GM21360 (cell line): Measurements from ENCODE around the gene ASIC3.

Experiments used
- ATAC-seq: cut with Tn5 transposase; IDR thresholded peaks from one replicate; pipeline ENCODE4 v1.9.1; 2021; ENCODE audit warnings: mild to moderate bottlenecking, moderate library complexity; ENCODE audit not compliant: unreplicated experiment

ASIC3 gene

DNA sequence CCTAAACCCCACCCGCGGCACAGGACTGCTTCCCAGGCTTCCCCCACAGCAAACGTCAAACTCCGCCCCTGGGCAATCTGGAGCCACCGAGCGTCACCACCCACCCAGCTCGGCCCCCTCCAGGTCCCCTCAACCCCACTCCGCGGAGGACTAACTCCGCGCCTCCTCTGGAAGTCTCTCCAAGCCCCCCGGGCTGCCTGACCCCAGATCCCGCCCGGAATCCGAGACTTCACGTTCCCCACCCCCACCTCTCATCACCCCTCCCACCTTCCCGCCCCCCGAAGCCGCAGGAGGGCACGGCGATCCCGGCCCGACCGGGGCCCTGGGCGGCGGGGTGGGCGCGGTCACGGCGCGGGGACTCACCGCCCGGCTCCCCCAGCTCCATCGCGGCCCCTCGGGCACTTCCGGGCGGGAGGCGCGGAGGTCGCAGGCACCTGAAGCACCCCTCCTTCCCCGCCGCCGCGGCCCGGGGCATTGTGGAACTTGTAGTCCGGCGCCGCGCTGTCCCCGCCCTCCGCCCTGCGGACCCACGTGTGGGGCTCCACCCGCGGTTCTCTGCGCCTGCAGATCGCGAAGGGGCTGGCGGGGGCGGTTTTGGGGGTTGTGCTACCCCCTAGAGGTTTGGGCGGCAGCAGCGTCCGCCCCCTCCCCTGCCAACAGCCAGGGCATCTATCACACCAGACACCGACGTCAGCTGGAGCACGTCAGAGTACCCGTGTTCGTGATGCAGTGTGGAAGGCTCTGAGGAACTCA is 34.9 kb downstream of the ASIC3 start, which contains the start of gene TMUB1:
Gene TMUB1 (minus strand): TSS at position 423 of the 753 bp plus-strand sequence. CDS start 930 bp downstream, outside the sequence.
- peak; percentile 40 for ATAC-seq

DNA sequence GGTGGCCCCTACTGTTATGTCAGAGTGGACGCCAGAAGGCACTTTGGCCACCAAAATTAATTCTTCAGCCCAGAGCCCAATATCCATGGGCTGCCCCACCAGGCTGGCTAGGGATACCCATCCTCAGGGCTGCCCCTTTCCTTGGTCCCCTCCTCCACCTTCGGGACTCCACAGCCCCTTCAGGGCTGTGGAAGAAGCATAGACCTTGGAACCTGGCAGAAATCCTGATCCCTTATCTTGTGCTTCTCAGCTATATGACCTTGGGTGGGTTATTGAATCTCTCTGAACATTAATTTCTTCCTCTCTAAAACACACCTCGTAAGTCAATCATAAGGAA is 35.5 kb downstream of the ASIC3 start:
- ATAC-seq: no peak

DNA sequence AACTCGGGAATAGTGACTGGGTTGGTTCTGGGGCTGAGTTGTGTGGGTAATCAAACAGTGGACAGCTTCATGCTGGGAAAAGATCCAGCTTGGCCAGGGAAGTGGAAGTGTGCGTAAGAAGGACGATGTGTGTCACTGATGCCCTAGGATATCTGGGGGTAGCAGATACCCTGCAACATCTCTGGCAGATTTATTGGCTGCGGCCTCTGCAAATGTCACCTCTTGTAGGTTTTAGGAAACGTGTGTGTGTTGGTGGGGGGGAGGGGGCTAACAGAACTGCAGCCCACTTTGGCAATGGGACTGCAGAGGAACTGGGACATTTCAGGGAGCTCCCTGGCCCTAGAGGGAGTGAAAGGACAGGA is 37.0 kb downstream of the ASIC3 start:
- ATAC-seq: no peak

DNA sequence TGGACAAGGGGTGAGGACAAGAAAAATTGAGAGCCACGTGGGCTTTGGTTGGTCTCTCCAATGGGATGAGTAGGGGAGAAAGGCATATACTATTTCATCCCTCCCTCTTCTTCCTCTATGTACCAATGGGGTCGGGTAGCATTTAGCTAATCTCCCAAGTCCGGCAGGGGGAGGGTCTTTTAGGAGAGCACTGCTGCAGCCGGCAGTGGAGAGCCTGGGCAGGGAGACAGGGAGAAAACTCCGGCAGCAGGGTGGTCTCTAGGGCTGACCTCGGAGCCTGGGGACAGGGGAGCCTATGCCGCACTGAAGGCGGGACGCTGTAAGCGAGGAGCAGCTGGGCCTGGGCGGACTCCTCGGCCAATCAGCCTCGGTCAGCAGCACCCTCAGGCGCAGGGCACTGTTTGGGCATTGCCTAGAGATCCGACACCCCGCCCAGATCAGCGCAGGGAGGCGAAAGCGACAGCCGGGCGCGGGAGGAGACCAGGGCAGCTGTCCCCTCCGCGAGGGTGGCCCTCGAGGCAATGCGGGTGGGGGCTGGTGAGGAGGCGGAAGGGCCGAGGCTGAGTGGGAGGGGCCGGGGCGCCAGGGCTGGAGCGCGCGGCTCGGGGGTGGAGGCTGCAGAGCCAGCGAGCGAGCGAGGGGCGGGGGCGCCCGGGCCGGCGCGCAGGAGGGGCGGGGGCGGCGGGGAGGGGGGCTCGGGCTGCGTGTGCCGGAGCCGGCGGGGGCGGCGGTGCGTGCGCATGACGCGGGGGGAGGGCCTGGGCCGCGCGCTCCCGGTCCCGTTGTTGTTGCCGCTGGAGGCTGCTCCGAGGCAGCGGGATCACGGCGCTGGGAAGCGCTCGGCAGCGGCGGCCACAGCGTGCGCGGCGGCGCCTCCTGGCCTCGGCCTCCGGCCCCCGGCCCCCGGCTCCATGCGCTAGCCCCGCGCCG is 37.6 kb downstream of the ASIC3 start, which contains the start of gene AGAP3:
Gene AGAP3 (plus strand): TSS at position 785 of the 930 bp plus-strand sequence. CDS start 267 bp downstream, outside the sequence.
- peak; percentile 33 for ATAC-seq

DNA sequence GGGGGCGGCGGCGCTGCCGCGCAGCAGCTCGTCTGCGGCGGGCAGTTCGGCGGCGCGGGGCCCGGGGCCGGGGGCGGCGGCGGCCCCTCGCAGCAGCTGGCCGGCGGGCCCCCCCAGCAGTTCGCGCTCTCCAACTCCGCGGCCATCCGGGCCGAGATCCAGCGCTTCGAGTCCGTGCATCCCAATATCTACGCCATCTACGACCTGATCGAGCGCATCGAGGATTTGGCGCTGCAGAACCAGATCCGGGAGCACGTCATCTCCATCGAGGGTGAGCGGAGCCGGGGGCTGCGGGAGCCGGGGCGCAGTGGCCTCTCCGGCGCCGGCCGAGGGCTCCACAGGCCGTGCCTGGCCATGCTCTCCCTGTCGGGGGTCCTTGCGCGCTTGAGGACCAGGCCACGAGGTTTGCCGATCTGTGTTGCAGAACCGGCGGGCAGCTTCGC is 38.5 kb downstream of the ASIC3 start:
- no peak for ATAC-seq

DNA sequence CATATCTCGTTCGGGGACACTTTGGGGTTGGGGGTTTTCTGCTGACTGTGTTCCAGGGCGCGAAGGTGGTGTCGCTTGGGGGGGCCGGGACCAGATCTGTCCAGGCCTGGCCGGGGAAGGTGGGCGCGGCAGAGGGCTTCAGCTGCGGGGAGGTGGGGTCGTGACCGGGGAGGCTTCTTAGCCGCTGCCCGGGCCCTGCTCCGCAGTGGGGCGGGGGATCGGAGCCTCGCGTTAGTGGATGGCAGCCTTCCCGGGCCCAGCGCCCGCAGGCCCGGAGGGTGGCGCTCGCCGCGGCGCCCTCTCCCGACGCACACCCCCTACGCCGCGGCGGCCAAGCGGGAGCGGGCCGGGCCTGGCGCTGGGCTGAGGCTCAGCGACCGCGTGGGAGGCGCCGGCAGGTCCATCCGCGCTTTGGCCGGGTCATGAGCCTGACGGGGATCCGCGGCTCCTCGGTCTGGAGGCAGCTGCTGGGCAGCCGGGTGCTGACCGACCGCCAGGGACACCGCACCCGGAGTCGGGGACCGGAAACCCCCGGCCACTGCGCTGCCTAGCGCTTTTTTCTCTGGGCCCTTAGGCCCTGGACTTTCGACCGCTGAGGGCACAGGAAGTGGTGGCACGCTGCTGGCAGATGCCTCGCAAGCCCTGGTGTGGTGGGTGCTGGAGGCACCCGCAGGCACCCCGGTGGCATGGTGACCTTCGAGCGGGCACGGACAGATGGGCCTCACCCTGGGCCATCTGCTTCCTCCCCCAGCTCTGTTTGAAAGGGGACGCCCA is 39.1 kb downstream of the ASIC3 start:
- ATAC-seq: no peak

DNA sequence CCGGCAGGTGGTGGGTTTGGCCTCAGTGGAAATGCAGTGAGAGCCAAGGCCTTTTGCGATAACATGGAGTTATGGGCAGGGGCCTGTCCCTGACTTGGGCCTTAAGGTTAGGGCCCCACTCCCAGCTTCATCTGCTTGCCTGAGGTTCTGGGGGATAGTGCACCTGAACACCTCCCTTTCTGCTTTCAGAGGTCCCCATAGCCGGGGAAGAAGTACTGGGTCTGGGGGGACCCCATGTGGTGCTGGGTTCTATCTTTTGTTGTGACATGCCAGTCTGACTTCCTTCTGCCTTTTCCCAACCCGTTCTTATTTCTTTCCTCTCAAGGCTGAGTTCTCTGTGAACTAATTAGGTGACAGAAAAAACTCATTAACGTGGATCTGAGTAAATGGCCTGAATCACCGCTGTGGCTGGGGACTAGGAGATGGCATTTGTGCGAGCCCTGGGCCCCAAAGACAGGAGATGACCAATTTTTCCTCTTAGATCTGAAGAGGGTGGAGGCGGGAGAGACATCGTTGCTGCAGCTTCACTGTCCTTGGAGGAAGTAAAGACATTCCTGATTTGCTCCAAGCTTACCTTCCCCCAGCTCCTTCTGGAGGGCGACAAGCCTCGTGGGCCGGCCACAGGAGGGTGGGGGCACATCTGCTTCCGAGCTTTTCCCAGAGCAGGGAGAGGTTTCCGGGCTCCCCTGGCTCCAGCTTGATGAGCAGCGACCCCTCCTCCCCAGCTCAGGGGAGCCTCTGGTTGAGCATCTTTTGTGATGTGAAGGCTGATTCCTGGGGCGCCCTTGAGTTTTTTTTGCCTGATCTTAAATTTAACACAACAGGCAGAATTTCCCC is 39.9 kb downstream of the ASIC3 start:
- ATAC-seq: no peak

DNA sequence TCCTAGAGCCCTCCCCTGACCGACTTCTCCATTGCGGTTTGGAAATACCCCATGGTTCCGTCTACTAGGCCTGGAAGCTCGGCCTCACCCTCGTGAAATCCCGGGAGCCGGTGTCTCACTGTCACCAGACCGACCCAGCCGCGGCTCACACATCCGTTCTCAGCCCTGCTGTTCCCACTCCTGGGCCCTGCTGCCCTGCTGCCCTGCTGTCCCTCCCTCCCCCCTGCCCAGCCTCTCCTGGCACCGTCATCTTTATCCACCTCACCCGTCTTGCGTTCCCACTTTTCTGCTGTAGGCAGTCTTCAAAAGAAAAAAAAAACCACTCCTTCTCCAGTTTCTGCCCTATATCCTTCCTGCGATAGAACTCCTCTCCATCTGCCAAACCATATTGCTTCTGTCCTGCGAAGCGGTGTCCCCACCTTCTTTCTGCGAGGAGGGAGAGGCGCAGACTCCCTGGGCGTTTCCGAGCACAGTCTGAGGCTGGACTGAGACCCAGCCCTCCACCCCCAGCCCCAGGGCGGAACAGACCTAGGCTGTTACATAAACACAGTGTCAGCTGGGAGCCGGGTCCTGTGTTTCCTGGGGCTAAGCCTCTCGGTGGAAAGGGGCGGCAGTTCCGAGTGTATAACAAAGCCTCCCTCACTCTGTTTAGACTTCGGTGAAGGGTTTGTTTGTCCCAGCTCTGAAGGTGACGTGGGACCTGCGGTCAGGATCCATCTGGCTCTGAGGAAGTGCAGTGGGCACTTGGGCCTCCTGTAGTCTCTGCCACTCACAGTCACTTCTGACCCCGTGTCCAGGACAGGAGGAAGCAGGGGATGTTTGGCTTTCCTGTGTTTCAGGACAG is 40.7 kb downstream of the ASIC3 start:
- no peak for ATAC-seq

DNA sequence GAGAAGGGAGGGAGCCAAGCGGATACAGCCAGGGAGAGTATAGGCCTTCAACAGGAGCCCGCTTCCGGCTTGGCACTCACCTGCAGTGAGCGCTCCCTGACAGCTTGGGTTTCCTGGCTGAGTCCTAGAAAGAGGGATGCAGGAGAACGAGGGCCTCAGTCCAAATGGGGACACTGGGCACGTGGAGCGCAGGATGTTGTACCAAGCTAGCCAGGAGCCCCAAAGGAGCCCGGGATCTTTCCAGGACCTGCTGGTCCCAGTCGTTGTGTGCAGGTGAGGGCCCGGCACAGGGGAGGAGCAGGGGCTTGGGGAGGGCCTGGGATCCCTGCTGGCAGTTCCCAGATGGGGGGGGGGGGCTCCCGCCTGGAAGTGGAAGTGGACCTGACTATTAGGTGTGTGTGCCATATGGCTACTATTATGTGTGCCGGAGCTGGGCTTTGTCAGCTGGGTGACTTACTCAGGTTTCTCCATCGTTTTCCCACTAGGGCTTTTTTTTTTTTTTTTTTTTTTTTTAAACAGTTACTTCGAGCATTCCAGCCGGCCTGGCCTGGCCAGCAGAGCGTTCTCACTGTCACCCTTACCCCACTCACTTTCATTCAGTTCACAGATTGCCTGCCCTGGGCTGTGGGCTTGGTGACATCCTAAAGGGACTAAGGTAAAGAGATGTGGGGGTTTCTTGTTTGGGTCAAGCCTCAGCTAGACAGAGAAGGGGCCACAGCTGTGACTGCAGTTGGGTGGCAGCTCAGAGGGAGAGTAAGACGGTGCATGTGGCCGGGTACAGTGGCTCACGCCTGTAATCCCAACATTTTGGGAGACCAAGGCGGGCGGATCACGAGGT is 41.8 kb downstream of the ASIC3 start:
- no peak for ATAC-seq

DNA sequence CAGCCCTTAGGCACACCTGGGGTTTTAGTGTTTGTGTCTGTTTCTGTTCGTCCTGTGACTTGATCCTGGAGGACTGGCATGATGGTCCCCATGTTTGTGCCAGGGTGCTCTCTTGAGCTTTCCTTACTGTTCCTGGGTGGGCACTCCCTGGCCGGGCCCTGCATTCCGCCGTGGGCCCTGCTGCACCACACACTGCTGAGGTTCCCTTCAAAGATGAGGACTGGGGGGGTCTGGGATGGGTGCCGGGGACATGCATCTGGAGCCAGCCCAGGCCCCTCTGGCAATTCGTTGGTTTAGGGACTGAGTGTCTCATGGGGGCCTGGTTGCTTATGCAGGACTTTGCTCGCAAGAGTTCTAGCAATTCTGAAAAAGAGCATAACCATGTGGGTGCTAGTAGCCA is 42.7 kb downstream of the ASIC3 start:
- ATAC-seq: no peak

DNA sequence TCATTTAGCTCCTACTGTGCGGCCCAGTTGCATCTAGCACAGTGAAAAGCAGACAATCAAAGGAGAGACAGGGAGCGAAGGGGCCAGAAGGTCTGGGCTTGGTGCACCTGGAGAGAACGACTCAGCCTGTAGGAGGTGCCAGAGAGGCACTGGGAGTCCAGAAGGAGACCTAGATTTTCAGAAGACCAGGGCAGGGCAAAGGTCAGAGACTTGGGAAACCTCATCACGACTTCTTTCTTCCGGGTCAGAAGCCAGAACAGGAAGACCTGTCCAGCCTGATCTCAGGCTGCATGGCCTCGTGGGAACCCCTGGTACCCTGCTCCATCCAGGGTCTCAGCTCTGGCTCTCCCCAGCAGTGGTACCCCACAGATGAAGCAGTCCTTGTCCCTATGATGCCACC is 43.1 kb downstream of the ASIC3 start:
- ATAC-seq: no peak

DNA sequence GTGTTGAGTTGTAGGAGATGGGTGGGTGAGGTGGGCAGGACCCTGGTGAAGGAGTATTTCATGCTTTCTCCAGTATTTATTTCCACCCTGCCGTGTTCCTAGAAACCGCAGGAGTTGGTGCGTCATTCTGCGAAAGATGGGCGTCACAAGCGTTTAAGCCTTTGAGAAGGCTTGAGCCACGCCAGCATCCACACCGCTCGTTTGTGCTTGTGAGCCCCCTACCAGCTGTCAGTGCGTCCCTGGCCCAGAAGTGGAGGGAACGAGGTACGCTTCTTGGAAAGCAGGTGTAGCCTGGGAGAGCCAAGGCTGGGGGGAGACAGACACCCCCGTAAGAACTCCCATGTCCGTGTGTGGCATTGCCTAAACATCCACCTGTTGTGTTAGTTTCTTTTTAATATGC is 43.7 kb downstream of the ASIC3 start:
- no peak for ATAC-seq

DNA sequence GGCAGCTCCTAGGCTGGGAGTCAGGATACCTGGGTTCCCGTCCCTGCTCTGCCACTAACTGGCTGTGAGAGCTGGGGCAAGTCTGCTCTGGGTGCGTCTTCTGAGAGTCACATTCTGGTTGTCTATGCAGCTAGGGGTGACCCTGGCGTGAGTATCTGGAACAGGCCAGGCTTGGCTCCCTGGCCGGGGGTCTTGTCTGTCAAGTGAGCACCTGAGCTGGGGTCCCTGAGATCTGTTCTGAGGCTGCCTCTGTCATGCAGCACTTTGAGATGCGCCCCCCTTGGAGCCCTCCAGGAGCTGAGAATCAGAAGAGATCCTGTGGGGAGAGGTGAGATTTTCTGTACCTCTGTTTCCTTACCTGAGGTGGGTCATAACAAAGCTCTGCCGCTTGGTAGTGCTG is 45.4 kb downstream of the ASIC3 start:
- no peak for ATAC-seq

DNA sequence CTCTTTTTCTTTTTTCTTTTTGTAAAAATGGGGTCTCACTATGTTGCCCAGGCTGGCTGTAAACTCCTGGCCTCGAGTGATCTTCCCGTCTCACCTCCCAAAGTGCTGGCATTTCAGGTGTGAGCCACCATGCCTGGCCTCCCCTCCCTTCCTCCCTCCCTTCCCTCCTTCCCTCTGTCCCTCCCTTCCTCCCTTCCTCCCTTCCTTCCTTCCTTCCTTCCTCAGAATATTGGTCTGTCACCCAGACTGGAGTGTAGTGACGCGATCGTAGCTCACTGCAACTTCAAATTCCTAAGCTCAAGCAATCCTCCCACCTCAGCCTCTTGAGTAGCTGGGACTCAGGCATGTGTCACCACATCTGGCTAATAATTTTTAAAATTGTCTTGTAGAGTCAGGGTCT is 46.3 kb downstream of the ASIC3 start:
- no peak for ATAC-seq

DNA sequence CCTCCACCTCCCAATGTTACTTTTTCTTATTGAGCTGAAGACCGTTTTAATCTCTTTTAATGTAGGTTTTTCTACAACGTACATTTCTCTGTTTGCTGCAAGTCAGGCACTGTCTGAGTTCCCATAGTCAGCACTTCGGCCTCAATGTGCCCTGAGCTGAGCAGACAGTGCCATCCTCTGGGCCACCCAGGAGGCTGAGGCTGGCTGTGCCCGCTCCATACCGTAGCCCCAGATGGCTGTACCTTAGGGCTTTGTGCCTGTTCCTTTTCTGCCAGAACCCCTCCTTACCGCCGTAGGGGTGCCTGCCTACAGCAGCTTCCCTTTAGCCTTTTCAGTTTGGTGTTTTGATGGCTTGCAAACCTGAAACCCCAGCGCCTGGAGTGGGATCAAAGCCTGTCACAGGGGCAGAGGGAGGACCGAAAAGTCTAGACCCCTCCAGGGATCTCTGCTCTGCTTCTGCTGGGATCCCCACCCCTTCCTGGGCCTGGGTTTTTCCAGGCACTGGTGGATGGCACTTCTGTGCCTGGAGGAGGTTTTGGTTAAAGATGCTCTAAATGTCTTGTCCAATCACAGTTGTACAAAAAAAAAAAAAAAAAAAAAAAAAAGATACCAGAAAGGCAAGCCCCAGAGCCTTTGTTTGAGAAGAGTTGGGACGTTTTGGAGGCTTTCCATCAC is 46.9 kb downstream of the ASIC3 start:
- no peak for ATAC-seq

DNA sequence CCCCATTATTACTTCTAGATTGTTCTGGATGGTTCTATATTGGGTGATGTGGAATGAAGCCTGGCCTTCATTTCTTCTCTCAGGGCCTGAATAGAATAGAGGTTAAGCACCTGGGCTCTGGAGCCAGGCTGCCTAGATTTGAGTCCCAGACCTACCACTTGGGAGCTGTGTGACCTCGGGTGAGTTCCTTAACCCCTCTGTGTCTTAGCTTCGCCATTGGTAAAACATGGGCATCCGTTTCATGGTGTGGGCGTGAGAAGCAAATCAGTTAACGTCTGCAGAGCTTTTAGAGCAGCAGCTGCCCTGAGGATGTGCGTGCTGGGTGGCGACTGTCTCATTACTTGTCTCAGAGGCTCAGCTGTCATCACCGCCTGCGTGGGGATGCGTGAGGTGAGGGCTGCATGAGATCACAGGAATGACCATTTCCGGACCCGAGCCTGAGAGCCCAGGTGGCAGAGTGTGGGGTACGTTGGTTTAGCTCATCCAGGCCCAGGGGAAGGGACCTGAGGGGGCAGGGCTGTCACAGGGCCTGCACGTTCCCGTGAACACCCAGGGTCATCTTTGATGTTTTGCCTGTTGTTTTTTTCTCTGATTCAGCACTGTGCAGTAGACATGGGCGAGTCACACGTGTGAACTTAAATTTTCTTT is 47.6 kb downstream of the ASIC3 start:
- ATAC-seq: no peak

DNA sequence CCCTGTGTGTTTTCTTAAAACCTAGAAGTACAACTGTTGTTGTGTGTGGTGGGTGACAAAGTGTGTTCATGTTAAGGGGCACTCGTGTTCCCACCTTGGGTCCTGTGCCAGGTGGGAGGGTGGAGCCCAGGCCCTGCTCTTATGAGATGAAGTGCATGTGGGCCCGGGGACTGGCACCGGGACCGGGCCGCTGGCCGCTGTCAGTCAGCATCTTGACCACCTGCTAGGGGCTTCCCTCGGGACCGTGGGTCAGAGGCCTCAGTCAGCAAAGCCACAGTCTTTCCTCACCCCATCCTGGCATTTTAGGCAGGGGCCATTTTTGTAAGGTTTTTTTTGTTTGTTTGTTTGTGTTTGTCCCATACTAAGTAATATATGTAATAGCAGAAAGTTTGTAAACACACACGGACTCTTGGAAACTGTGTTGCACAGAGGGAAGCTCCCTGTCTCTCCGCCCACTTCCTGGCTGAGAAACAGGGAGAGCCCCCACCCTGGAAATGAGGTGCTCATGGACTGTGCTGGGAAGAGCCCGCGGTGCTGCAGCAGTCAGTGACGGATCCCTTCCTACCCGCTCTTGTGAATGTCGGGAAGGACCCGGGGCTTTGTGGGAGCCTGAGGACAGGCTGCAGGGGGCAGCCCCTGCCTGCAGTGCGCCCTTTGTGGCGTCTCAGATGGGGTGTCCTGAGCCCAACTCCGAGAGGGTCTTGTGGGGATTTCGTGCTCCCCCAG is 51.3 kb downstream of the ASIC3 start:
- ATAC-seq: no peak
